Measurements from ENCODE around the gene FAR2. TPM values are rescaled to one million over a fixed set of nuclear protein-coding genes. Genes with fewer than 3 reads are reported as not detected.

Gene FAR2
- 27.6 and 29.9 TPM in 2 replicates for total RNA-seq

DNA sequence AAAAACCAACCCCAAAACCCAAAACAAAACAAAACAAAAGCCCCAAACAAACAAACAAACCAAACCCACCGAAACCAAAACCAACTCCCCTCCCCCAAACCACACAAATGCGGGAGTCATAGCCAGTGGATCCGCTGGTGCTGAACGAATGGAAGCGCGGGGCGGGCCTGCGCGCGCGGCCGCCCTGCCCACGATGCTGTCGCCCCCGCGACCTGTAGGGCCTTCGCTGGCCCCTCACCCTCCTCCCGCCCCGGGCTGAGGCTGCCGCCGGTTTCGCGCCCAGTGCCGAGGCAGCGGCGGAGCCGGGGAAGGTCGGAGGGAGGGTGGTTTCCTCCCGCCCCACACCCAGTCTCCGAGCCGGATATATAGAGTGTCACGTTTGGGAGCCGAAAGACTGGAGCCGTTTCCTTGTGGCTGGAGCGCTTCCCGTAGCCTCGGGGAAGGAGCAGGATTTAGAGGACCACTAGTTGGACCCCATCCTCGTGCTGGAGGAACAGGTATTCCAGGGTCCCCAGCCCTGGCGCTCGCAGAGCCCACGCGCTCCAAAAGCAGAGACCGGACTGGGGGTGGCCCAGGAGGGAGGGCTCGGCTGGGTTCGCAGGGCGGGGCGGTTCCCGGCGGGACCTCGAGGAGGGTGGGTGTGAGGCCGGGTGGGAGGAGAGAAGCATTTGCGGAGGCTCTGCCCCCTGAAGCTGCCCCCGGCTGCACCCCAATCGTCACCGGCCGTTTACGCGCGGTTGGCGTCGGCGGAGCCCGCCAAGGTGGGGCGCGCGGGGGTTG, at the start of gene FAR2:
FAR2 (plus strand) TSS at position 368 of the 780 bp plus-strand sequence. CDS start 121,172 bp downstream, outside the sequence.

DNA sequence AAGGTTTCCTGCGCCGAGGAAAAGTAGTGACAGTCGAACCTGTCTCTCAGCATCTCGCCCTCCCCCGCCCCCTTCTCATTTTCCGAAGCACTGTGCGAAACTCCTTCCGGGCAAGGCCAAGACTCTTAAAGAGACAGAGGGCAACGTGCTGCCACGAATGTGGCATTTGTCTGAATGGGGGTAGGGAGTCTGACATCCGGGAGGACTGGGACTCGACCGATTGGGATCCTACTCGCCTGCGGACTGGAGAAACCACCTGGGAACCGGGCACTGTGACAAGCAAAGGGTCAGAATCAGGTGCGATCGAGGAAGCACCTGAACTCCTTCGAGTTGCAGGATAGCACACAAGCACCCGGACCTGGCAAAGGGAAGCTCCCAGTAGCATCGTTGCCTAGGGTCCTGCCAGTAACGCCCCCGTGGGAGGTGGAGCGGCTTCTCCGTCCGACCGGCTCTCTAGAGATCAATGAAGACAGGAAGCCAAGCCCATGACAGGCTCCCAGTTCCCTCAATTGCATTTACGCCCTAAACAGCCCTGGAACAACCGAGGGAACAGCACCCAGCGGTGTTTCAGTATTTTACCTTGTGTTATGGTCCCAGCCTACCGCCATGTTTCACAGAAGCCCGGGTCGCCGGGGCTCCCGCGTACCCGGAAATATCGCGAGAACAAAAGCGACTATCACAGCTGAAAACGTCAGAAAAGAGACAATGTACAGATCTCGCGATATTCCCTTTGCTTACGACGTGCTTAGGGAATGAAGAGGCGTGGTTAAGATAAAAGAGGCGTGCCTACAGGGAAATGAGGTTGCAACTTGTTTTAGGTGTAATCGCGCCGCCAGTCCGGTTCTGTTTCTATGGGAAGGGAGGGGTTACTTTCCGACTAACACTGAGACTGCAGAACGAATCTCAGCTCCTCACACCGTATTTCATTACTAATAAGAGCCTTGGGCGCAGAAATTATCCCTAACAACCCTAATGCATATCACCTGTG, 231.8 kb downstream of the FAR2 start, which contains the start of gene ERGIC2:
ERGIC2 (minus strand) TSS at position 637 of the 988 bp plus-strand sequence. CDS start 9,539 bp downstream, outside the sequence.

Other genes starting within 250 kb of the FAR2 start
- 45.2 and 64.1 TPM in 2 replicates for gene ERGIC2, start 231.9 kb downstream of the FAR2 start, total RNA-seq